Tibial artery (tissue), 4 donors: ENCODE measurements around the gene SCP2.
"Not testable (repeated sequence)": the region's sequence is repeated elsewhere in the genome, so short reads cannot be mapped to it uniquely, and the experiment has no call there.

Source experiments
- DNase-seq, 2 donors: peaks; one replicate each; pipeline ENCODE4 v3.0.0-alpha.2; 2019
- H3K27ac ChIP-seq, 2 donors: fragments of 200-600 bp; sonication (generic) in 1 of 2; 1 replicate in 1 of 2; 2 replicates in 1 of 2; pipeline ENCODE4 v1.5.1; 2018 to 2019; ENCODE audit warnings: mild to moderate bottlenecking in 1 of 2
- H3K27me3 ChIP-seq, 2 donors: fragments of 200-600 bp; sonication (generic) in 1 of 2; one replicate each; pipeline versions ENCODE4 v1.5.1 to v1.6.0; 2016 to 2019
- H3K36me3 ChIP-seq, 3 donors: fragments of 200-600 bp; sonication (generic) in 2 of 3; one replicate each; pipeline ENCODE4 v1.5.1; 2016 to 2019; ENCODE audit warnings: mild to moderate bottlenecking in 2 of 3
- H3K4me1 ChIP-seq, 4 donors: fragments of 200-600 bp; sonication (generic) in 2 of 4; 1 replicate in 3 of 4; 2 replicates in 1 of 4; pipeline ENCODE4 v1.5.1; 2016 to 2019
- H3K4me3 ChIP-seq, 2 donors: fragments of 200-600 bp; sonication (generic) in 1 of 2; 1 replicate in 1 of 2; 2 replicates in 1 of 2; pipeline ENCODE4 v1.5.1; 2018 to 2019; ENCODE audit warnings: mild to moderate bottlenecking in 2 of 2
- H3K9me3 ChIP-seq, 3 donors: fragments of 200-600 bp; sonication (generic) in 1 of 3; one replicate each; pipeline ENCODE4 v1.5.1; 2016 to 2019
- intact Hi-C: fragments of 100-400 bp; cut with DNase I; formaldehyde crosslinking; loops from one replicate; pipeline ENCODE4 v1.15.0; 2023; ENCODE audit warnings: low total_unique reads
- TF ChIP-seq, protein P1 (sequence below), 2 experiments: fragments of 200-600 bp in 1 of 2; fragments of 450-650 bp in 1 of 2; IDR thresholded peaks; one replicate each; pipeline ENCODE4 v1.5.1; 2017 to 2019; ENCODE audit warnings: antibody characterized with exemption in 2 of 2, mild to moderate bottlenecking in 1 of 2, moderate library complexity in 1 of 2

Gene SCP2

DNA sequence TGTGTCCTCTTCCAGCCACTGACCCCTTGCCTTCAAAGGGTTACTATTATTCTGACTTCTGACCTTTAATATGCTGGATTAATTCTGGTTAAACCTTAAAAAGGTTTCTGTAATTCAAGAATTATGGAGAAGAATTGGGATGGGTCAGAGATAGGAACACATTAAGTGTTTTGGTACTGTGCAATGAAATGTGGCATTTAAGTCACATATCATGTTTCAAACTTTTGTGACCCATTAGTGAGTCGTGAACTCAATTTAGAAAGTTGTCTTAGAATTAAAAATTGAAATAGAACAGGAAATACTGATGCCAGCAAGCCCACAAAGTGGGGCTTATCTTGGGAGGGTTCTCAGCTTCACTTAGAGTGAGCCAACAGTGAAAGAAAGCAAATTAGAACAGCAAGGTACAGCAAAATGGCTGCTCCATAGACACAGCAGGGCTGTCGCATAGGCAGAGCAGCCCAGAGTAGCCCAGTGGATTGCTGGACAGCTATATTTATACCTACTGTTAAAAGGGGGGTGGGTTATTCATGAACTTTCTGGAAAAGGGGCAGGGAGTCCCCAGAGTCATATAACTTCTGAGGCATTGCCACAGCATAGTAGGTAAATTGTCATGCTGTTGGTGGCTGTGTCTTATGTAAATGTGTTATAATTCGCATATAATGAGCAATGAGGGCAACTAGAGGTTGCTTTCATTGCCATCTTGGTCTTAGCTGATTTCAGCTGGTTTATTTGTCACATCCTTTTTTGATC lies 10.5 kb downstream of the SCP2 start:
- intact Hi-C loops = no loop called here

GRCh38 chr1:52938183-52938451 lies 11.0 kb downstream of the SCP2 start:
- Histone ChIP-seq H3K27me3 (no peaks in the 10 kb centered on the region), H3K4me1 (no peaks in the 10 kb centered on the region), H3K9me3 (no peaks in the 10 kb centered on the region), H3K36me3 (peaks cover 0 to 3% (median 0%) of the 10 kb centered on the region in 3 donors), H3K27ac (no peak overlapping the region), H3K4me3 (no peak overlapping the region)
- DNase-seq = no peak
- intact Hi-C loops = no loop called here
- TF ChIP-seq, protein P1, sequence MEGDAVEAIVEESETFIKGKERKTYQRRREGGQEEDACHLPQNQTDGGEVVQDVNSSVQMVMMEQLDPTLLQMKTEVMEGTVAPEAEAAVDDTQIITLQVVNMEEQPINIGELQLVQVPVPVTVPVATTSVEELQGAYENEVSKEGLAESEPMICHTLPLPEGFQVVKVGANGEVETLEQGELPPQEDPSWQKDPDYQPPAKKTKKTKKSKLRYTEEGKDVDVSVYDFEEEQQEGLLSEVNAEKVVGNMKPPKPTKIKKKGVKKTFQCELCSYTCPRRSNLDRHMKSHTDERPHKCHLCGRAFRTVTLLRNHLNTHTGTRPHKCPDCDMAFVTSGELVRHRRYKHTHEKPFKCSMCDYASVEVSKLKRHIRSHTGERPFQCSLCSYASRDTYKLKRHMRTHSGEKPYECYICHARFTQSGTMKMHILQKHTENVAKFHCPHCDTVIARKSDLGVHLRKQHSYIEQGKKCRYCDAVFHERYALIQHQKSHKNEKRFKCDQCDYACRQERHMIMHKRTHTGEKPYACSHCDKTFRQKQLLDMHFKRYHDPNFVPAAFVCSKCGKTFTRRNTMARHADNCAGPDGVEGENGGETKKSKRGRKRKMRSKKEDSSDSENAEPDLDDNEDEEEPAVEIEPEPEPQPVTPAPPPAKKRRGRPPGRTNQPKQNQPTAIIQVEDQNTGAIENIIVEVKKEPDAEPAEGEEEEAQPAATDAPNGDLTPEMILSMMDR (IDR thresholded peaks at IDR 0.05) = no peak

More for the DNA sequence above, 10.5 kb downstream of the SCP2 start:
- DNase-seq = no peak
- Histone ChIP-seq H3K4me1 (no peaks in the 10 kb centered on the region), H3K9me3 (no peaks in the 10 kb centered on the region), H3K4me3 (no peak overlapping the region), H3K27me3 (no peaks in the 10 kb centered on the region), H3K27ac (no peak overlapping the region), H3K36me3 (no peaks in the 10 kb centered on the region)
- TF ChIP-seq, protein P1 (IDR thresholded peaks at IDR 0.05) = no peak

DNA sequence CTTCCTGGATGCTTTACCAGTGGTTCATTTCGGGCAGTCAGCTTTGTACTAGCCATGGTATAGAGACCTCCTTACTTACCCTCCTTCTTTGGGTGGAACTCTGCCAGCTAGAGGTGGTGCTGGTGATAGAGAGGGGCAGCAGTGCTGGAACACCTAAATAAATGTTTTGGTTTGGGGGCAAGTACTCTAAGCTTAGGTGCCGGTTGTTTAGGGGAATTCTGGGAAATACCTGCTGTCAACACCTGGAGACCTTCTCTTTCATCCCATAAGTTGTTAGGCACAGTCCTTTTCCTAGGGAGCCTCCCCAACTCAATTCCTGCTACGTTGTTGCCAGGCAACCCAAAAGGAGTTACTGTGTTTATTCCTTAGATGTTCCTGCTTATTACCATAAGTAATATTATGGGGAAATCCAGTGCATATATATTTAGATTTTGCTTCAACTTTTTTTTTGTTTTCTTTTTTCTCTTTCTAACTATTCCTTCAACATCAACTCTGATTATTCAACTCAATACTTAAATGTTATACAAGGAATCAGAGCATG lies 16.9 kb downstream of the SCP2 start:
- H3K4me3 ChIP-seq = no peak overlapping the region
- TF ChIP-seq, protein P1 (IDR thresholded peaks at IDR 0.05) = no peak
- H3K36me3 ChIP-seq = peaks cover 0 to 11% (median 9%) of the 10 kb centered on the region in 3 donors
- no peak for DNase-seq
- no peaks in the 10 kb centered on the region for H3K27me3 ChIP-seq
- intact Hi-C loops = no loop called here
- H3K9me3 ChIP-seq = no peaks in the 10 kb centered on the region
- H3K27ac ChIP-seq = no peak overlapping the region
- no peaks in the 10 kb centered on the region for H3K4me1 ChIP-seq

DNA sequence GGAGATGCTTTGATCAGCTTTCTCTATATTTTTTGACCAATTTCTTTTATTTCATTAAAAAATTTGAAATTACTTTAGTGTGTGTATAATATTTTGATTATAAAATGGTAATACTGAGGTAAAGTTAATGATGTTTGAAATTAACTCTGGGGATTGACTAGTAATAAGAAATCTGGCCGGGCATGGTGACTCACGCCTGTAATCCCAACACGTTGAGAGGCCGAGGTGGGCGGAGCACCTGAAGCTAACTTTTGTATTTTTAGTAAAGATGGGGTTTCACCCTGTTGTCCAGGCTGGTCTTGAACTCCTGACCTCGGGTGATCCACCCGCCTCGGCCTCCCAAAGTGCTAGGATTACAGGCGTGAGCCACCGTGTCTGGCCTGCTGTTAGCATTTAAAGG lies 17.5 kb downstream of the SCP2 start:
- intact Hi-C loops = no loop called here
- Histone ChIP-seq H3K4me1 (no peaks in the 10 kb centered on the region), H3K27ac (no peak overlapping the region), H3K9me3 (no peaks in the 10 kb centered on the region), H3K4me3 (no peak overlapping the region), H3K36me3 (peaks cover 0 to 11% (median 9%) of the 10 kb centered on the region in 3 donors), H3K27me3 (no peaks in the 10 kb centered on the region)
- TF ChIP-seq, protein P1 (IDR thresholded peaks at IDR 0.05) = no peak
- no peak for DNase-seq

- no peak for DNase-seq
- no peaks in the 10 kb centered on the region for H3K27me3 ChIP-seq
- H3K36me3 ChIP-seq = peaks cover 15 to 28% (median 26%) of the 10 kb centered on the region in 3 donors
- H3K4me1 ChIP-seq = no peaks in the 10 kb centered on the region
- H3K9me3 ChIP-seq = no peaks in the 10 kb centered on the region
- intact Hi-C loops = no loop called here
- TF ChIP-seq, protein P1 (IDR thresholded peaks at IDR 0.05) = no peak
- no peak overlapping the region for H3K4me3 ChIP-seq
- no peak overlapping the region for H3K27ac ChIP-seq
Observed at GRCh38 chr1:52947490-52947889, 20.4 kb downstream of the SCP2 start.

DNA sequence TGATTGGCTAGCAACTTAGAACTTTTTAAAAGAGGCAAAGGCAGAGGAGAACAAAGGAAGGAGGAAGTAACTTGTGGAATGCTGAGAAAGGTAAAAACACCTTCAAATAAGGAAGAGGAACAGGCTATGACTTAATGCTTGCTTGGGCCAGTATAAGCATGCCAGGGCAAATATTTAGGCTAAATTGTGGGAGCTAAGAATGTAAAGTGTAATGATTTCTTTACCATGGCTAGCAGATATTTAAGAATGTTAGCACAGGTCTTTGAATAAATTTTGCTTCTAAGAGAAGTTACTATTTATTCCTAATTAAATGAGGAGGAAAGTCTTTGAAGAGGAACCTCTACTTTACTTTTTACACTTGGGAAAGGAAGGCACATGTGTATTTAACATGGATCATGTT lies 22.5 kb downstream of the SCP2 start:
- H3K27me3 ChIP-seq = not testable (repeated sequence)

More for the DNA sequence above, 22.5 kb downstream of the SCP2 start:
- H3K27ac ChIP-seq, H3K4me1 ChIP-seq, H3K4me3 ChIP-seq, intact Hi-C loops, H3K9me3 ChIP-seq, DNase-seq: not testable (repeated sequence)
- peaks cover 15 to 22% (median 19%) of the 10 kb centered on the region in 3 donors for H3K36me3 ChIP-seq
